HG03066 (cell line): ENCODE data around the gene ZMYND15.
"Not testable (repeated sequence)": the region's sequence is repeated elsewhere in the genome, so short reads cannot be mapped to it uniquely, and the experiment has no call there.

Experiments
- ATAC-seq: cut with Tn5 transposase; IDR thresholded peaks from one replicate; pipeline ENCODE4 v1.9.1; 2021; ENCODE audit warnings: low read depth; ENCODE audit not compliant: unreplicated experiment

The ZMYND15 gene

DNA sequence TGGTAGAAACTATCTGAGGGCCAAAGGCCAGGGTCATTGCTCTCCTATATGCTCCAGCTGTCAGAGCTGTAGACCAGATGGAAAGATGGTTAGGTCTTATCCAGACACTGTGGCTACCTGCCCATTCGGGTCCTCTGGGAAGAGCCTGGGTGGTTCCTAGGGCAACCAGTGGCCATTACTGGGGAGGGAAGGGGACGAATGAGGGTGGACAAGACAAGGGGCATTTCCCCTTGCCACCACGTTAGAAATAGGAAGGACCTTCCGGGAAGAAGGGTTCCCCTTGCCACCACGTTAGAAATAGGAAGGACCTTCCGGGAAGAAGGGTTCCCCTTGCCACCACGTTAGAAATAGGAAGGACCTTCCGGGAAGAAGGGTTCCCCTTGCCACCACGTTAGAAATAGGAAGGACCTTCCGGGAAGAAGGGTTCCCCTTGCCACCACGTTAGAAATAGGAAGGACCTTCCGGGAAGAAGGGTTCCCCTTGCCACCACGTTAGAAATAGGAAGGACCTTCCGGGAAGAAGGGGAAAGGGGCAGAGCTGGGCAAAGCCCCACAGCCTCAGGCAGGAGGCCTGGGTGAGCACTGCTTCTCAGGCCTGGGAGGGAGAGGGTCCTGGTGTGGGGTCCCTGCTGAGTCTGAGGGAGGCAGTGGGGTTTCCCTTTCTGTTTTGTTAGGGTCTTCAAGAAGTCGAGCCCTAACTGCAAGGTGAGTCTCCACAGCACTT lies 25.1 kb upstream of the ZMYND15 start:
- not testable (repeated sequence) for ATAC-seq

DNA sequence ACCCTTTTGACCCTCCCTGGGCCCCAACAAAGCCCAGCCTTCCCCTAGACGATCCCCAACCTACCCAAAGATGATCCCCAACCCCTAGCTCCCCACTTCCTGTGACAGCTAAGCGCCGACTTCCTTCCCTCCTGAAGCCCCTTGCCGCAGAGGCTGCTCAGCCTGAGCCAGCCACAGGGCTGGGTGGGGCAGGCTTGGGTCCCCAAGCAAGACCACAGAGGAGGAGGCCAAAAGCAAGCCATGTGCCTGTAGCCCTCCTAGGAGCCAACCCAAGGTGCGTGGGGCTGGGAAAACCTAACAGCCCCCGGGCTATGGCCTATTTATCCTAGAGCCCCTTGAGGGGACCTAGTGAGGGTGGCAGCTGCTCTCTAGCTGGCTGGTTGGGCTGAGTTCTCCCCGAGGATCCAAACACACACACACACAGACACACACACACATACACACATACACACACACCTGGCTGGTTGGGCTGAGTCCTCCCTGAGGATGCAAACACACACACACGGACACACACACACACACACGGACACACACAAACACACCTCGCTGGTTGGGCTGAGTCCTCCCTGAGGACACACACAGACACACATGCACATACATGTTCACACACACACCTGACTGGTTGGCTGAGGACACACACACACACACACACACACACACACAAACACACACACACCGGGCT lies 24.4 kb upstream of the ZMYND15 start:
- ATAC-seq, result no peak

GRCh38 chr17:4716081-4716480 lies 23.6 kb upstream of the ZMYND15 start:
- no peak for ATAC-seq

GRCh38 chr17:4717791-4718190 lies 21.8 kb upstream of the ZMYND15 start:
- ATAC-seq, result no peak

- ATAC-seq, result no peak
Measured at GRCh38 chr17:4718276-4718675, 21.4 kb upstream of the ZMYND15 start.

DNA sequence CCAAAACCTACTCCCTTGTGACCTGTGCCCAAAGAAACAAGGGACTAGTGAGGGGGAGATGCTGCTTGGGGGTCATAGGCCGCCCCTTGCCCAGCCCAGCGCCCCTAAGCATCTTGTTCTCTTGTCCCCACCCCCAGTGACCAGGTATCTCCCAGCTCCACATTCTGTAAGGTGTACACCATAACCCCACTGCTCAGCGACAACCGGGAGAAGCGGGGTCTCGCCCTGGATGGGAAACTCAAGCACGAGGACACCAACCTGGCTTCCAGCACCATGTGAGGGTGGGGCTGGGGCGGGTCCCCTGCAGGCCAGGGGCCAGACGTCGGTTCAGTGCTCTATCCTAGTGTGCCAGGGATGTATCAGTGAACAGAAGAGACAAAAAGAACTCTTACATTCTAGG lies 20.5 kb upstream of the ZMYND15 start:
- ATAC-seq, result no peak

DNA sequence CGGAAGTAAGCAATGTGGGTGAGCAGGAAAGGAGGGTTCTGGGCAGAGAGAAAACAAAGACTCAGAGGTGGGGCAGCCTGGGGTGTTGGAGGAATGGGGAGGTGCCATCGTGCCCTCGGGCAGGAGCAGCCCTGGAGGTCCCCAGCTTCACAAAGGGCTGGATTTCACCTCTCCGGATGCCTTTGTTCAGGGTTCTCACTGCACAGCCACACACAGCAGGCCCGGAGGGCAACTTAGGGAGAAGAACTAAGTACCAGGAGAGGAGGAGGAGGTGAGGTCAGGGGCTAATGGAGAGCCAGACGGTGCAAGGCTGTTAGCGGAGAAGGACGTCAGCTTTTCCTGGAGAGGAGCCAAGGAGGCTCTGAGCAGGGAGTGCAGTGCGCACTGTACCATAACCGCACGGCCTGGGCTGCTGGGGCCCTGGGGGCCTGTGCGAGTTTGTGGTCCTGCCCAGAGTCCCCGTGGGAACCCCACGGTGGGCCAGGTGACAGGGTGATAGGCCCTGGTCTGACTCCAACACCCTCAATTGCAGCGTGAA lies 19.9 kb upstream of the ZMYND15 start:
- ATAC-seq, result no peak

DNA sequence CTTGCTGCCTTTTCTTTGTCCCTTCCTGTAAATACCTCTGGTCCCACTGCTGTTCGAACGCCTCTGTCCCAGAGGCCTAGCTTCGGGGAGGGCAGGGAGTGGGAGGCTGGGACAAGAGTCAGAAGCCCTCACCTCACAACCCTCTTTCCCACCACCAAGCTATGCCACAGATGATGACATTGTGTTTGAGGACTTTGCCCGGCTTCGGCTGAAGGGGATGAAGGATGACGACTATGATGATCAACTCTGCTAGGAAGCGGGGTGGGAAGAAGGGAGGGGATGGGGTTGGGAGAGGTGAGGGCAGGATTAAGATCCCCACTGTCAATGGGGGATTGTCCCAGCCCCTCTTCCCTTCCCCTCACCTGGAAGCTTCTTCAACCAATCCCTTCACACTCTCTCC lies 18.8 kb upstream of the ZMYND15 start:
- no peak for ATAC-seq

GRCh38 chr17:4721203-4722135 lies 18.2 kb upstream of the ZMYND15 start:
- ATAC-seq, result no peak

DNA sequence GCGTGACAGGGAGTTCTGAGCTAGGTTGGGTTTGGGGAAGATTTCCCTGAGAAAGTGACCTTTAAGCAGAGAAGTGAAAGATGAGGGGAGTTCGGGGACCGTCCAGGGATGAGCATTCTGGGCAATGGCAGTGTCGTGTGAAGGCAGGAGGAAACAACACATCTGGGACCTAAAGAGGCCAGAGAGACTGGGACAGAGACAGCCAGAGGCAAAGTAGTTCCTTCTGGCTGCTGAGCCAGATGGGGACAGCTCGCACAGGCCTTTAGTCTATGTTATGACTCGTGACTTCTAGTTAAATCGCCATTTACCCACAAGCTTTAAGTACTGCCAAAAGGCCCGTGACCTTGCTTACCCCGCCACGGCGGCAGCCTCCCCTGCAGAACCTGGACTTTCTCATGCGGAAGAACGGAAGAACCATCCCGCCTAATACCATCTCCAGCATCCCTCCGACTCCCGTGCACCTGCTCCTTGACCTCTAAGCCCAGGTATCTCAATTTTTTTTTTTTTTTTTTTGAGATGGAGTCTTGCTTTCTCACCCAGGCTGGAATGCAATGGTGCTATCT lies 16.9 kb upstream of the ZMYND15 start:
- no peak for ATAC-seq

GRCh38 chr17:4724650-4725049 lies 15.0 kb upstream of the ZMYND15 start:
- no peak for ATAC-seq

- ATAC-seq, result no peak
Measured at GRCh38 chr17:4725646-4726310, 13.9 kb upstream of the ZMYND15 start.

- no peak for ATAC-seq
Measured at GRCh38 chr17:4728124-4728523, 11.5 kb upstream of the ZMYND15 start.

GRCh38 chr17:4733073-4733531 lies 6.5 kb upstream of the ZMYND15 start:
- no peak for ATAC-seq

- no peak for ATAC-seq
Measured at GRCh38 chr17:4734857-4735475, 4.7 kb upstream of the ZMYND15 start.

DNA sequence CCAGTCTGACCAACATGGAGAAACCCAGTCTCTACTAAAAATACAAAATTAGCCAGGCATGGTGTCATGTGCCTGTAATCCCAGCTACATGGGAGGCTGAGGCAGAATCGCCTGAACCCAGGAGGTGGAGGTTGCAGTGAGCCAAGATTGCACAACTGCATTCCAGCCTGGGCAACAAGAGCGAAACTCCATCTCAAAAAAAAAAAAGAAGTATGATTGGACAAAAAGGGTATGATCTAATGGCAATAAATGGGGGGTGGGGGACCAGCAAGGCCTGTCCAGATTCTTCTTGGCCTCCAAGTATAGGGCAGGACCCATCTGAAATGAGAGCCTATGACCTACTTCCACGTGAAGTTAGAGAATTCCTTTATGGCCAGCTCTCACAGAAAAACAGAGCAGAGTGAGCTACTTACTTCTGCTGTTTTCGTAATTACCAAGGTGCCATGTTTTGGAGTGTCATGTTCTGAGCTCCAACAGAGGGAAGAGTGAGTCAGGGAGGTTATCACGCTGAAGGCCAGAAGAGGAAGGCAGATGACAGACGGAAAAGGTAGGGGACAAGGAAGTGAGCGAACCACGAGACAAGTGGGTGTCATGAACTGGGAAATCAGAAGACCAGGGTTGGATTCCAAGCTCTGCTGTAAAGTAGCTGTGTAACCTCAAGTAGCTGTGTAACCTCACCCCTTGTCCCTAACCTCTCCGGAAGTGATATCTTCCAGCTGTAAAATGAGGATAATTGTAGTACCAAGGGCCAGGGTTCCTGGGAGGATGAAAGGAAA lies 3.6 kb upstream of the ZMYND15 start:
- no peak for ATAC-seq

GRCh38 chr17:4738136-4739121 lies 1.2 kb upstream of the ZMYND15 start:
- no peak for ATAC-seq

GRCh38 chr17:4740025-4740351 lies 355 bp downstream of the ZMYND15 start:
- ATAC-seq, result no peak
